Right lobe of liver (tissue), 4 donors: ENCODE measurements around the gene TAS2R20.

Source experiments
- CTCF ChIP-seq, 4 donors: fragments of 200-600 bp in 3 of 4; fragments of 450-650 bp in 1 of 4; IDR thresholded peaks; one replicate each; pipeline versions ENCODE4 v1.5.1 to v1.8.0; 2016 to 2022; ENCODE audit warnings: antibody characterized with exemption in 4 of 4, mild to moderate bottlenecking in 2 of 4
- POLR2A ChIP-seq: fragments of 450-650 bp; IDR thresholded peaks from one replicate; pipeline ENCODE4 v1.6.1; 2017; ENCODE audit warnings: antibody characterized with exemption, mild to moderate bottlenecking
- donor health status: DM: no; HTN: no; CAD: no.
- donor health status: DM: no; HTN: no; CAD: no.
- donor health status: DM: no; HTN: yes; CAD: no.

GRCh38 chr12:11015775-11016430 lies 17.8 kb upstream of the TAS2R20 start:
- TF ChIP-seq CTCF (IDR thresholded peaks at IDR 0.05) (no peak), POLR2A (no peak)
